IPS-18a (cell line): ENCODE data around the gene MYOM3.

Source experiments
- H3K27ac ChIP-seq: one replicate; pipeline ENCODE4 v1.5.1; 2013; ENCODE audit warnings: low read length
- H3K27me3 ChIP-seq: one replicate; pipeline ENCODE4 v1.6.1; 2013; ENCODE audit warnings: mild to moderate bottlenecking, low read length; ENCODE audit not compliant: control insufficient read depth, insufficient read depth
- H3K36me3 ChIP-seq: one replicate; pipeline ENCODE4 v1.6.1; 2013; ENCODE audit warnings: low read depth, low read length; ENCODE audit not compliant: control insufficient read depth
- H3K4me1 ChIP-seq: one replicate; pipeline ENCODE4 v1.6.1; 2013; ENCODE audit warnings: low read depth, low read length; ENCODE audit not compliant: control insufficient read depth
- H3K4me3 ChIP-seq: one replicate; pipeline ENCODE4 v1.5.1; 2013; ENCODE audit warnings: low read length
- H3K9ac ChIP-seq: one replicate; pipeline ENCODE4 v1.6.1; 2013; ENCODE audit warnings: mild to moderate bottlenecking, low read length, moderate library complexity
- H3K9me3 ChIP-seq: one replicate; pipeline ENCODE4 v1.6.1; 2013; ENCODE audit warnings: low read depth, low read length; ENCODE audit not compliant: control insufficient read depth

The MYOM3 gene

DNA sequence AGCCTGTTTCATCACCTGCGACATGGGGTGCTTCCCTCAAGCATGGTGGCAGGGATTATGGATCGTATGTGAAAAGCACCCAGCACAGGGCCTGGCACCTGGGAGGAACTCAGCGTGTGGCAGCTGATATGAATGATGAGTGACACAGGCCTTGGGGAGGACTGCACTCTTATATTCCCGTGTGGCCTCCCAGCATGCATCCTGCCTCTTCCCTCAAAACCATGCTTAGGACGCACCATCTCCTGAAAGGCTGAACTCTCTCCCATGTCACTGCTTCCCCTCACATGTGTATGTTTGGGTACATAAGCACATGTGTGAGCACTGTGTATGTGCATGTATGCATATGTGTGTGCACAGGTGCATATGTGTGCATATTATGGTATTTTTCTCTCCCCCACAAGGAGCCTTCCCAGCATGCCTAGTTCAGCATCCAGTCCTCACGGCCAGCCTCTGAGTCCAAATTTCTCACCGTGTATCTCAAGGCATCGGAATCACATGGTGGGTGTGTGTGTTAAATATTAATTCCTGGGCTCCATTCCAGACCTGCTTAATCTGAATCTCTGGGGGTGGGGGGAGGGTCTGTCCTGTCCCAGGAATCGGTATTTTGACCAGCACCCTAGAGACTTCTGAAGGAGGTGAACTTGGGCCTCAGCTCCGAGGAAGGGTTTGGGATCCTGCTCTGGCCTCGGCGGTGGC lies 12.8 kb downstream of the MYOM3 start:
- Histone ChIP-seq H3K36me3 (no peaks in the 10 kb centered on the region), H3K9me3 (no peaks in the 10 kb centered on the region), H3K27ac (no peak overlapping the region), H3K4me3 (no peak overlapping the region), H3K9ac (no peak overlapping the region), H3K4me1 (no peaks in the 10 kb centered on the region), H3K27me3 (no peaks in the 10 kb centered on the region)

DNA sequence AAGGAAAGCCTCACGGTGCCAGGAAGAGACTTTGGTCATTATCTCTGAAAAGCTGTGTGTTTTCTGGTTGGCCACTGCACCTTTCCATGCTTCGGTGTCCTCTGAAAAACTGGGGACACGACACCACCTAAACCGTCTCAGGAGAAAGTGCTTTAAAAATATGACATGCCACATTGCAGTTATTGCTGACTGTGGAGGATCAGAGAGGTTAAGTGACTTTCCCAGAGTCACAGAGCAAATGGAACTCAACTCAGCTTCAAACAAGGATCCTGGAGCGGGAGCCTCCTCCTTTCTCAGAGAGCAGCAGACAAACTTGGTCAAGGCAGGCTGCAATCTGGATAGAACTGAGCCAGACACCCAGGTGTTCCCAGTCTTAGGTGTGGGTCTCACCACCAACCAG lies 13.8 kb downstream of the MYOM3 start:
- Histone ChIP-seq H3K4me3 (no peak overlapping the region), H3K9ac (no peak overlapping the region), H3K27ac (no peak overlapping the region), H3K36me3 (no peaks in the 10 kb centered on the region), H3K27me3 (no peaks in the 10 kb centered on the region), H3K4me1 (no peaks in the 10 kb centered on the region), H3K9me3 (no peaks in the 10 kb centered on the region)

DNA sequence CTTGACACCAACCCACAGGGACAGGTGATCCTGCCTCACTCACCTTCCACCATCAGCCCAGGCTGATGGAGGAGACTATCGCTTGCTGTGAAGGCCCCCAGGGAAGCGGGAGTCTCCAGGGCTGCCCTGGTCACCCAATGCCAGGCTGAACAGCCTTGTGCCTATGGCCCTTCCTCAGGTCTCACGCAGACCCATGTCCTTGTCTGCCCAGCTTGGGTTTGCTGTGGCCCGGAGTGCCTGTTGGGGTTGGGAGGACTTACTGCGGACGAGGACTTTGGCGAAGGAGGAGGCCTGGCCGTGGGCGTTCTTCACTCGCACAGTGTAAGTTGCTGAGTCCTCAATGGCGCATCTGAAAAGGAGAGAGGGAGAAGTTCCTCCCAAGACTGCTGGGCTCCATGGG lies 14.3 kb downstream of the MYOM3 start:
- Histone ChIP-seq H3K4me1 (no peaks in the 10 kb centered on the region), H3K27me3 (no peaks in the 10 kb centered on the region), H3K9ac (no peak overlapping the region), H3K9me3 (no peaks in the 10 kb centered on the region), H3K4me3 (no peak overlapping the region), H3K27ac (no peak overlapping the region), H3K36me3 (no peaks in the 10 kb centered on the region)

DNA sequence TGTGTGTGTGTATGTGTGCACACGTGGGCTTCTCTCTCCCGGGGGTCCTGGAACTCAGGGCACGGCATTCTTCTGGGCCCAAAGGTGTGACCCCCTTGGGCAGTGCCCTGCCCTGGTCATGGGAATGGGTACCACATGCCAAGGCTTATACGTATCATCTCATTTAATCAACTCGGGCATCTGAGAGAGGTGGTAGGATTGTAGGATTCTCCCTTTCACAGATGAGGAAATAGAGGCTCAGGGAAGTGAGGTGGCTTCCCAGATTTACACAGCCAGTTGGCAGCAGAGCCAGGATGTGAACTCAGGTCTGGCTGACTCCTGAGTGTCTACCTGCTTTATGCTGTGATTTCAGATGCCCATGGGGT lies 15.2 kb downstream of the MYOM3 start:
- Histone ChIP-seq H3K27ac (no peak overlapping the region), H3K4me1 (no peaks in the 10 kb centered on the region), H3K27me3 (no peaks in the 10 kb centered on the region), H3K4me3 (no peak overlapping the region), H3K9ac (no peak overlapping the region), H3K36me3 (no peaks in the 10 kb centered on the region), H3K9me3 (no peaks in the 10 kb centered on the region)

DNA sequence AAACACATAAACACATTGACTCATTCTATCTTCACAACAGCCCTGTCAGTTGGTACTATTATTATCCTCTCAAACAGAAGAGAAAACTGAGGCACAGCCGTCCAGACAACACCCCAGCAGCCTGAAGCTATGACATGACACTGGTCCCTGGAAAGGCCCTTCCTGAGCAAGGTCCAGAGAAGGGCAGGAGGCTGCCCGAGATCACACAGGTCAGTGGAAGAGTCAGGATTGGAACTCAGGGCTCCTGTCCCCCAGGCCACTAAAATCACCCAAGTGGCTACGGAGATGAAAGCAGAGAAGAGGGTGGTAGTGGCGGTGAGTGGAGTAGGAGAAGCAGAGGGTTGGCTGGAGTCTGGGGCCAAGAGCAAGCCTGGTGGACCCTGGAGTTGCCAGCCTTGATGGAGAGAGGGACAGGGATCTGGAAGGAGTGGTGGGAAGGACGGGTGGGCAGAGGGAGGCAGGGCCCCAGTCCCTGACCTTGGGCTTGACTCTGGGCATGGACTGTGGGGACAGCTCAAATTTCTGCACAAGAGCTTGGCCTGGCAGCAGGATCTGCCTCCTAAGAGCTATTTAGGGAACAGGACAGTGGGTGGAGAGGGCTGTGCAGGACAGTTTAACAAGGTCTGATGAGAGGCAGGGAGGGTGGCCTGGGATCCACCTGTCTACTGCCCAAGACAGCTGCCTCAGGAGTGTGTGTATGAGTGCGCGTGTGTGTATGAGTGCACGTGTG lies 15.8 kb downstream of the MYOM3 start:
- Histone ChIP-seq H3K27me3 (no peaks in the 10 kb centered on the region), H3K9ac (no peak overlapping the region), H3K9me3 (no peaks in the 10 kb centered on the region), H3K36me3 (no peaks in the 10 kb centered on the region), H3K4me3 (no peak overlapping the region), H3K27ac (no peak overlapping the region), H3K4me1 (no peaks in the 10 kb centered on the region)

DNA sequence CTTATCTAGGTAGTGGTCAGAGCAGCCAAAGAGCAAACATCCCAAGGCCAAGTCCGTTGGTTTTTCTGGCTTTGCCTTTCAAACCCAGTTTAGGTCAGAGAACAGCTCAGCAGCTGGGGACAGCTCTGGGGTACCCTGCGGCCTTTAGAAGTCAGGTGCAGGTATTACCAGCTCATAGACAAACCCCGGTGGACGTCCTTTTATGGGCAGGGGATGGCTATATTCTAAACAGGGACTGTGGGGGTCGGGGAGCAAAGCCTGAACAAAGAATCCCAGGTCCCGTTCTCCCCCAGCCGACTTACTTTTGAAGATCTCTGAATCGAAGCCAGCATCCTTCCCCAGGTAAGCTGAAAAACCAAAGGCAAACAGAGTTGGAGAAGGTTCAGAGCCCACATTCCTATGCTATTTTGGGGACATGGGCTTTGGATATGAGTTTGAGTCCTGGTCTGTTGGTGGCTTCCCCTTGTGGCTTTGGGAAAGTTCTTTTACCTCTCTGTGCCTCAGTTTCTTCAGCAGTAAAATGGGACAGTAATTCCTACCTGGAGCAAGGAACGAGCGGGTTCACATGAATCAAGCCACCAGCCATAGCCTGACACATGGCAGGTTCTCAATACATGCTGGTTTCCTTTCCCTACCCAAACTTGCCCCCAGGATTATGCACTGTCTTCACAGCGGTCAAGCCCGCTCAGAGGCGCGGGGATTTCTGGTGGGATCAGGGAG lies 16.6 kb downstream of the MYOM3 start:
- no peak overlapping the region for H3K4me3 ChIP-seq
- no peaks in the 10 kb centered on the region for H3K4me1 ChIP-seq
- no peak overlapping the region for H3K27ac ChIP-seq
- H3K27me3 ChIP-seq, result no peaks in the 10 kb centered on the region
- H3K9me3 ChIP-seq, result no peaks in the 10 kb centered on the region
- H3K9ac ChIP-seq, result no peak overlapping the region
- no peaks in the 10 kb centered on the region for H3K36me3 ChIP-seq

DNA sequence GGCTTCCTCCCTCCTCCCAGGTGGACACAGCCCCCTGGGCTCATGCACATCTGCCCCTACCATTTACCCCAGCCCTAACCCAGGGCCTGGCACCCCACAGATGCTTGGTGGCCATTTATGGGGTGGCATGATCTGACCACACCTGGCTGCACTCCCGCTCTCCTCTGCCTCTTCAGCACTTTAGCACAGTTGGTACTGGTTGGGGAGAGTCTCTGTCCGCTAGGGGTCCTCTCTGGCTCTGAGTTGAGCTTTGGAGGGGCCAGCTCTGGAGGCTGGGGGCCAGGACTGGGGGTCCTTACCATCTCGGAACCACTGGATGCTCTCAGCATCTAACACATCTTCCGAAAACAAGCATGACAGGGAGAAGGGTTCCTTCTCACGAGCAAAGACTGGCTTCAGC lies 17.4 kb downstream of the MYOM3 start:
- Histone ChIP-seq H3K4me3 (no peak overlapping the region), H3K4me1 (no peaks in the 10 kb centered on the region), H3K27me3 (no peaks in the 10 kb centered on the region), H3K9me3 (no peaks in the 10 kb centered on the region), H3K27ac (no peak overlapping the region), H3K9ac (no peak overlapping the region), H3K36me3 (no peaks in the 10 kb centered on the region)

DNA sequence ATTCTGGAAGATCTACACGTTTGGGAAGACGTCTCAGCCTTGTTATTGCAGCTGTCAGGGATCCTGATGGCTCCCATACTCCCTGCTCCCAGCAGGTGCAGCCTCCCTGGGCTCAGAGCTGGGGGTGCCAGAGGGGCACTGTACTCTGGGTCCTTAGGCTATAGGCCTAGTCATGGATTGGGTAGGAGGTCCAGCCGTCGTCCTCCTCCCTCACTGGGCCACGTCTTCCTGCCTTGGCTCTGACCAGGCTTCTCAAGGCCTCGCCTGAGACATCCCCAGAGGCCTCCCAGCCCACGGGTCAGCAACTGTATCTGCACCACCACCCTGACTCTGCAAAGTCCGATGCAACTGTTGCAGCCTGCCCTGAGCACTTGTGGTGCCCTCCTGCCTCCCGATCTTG lies 18.2 kb downstream of the MYOM3 start:
- Histone ChIP-seq H3K9me3 (no peaks in the 10 kb centered on the region), H3K27ac (no peak overlapping the region), H3K9ac (no peak overlapping the region), H3K4me3 (no peak overlapping the region), H3K36me3 (no peaks in the 10 kb centered on the region), H3K27me3 (no peaks in the 10 kb centered on the region), H3K4me1 (no peaks in the 10 kb centered on the region)

DNA sequence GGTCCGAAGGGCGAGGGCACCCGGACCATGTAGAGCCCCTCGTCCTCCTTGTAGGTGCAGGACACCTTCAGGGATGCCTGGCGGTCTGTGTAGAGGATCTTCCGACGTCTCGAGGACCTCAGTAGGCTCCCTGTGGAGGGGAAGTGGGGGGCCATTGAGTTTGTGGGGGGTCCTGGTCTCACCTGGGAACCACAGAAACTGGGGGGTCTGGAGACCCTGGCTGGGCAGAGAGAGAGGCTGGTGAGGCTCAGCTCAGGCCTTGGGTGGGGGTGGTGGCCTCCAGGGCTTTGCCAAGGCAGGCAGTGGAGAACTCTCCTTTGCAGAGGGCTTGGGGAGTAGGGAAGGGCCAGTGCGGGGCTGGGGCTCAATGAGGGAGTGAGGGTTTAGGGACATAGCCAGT lies 19.0 kb downstream of the MYOM3 start:
- Histone ChIP-seq H3K9me3 (no peaks in the 10 kb centered on the region), H3K27me3 (no peaks in the 10 kb centered on the region), H3K27ac (no peak overlapping the region), H3K9ac (no peak overlapping the region), H3K4me1 (no peaks in the 10 kb centered on the region), H3K36me3 (no peaks in the 10 kb centered on the region), H3K4me3 (no peak overlapping the region)

DNA sequence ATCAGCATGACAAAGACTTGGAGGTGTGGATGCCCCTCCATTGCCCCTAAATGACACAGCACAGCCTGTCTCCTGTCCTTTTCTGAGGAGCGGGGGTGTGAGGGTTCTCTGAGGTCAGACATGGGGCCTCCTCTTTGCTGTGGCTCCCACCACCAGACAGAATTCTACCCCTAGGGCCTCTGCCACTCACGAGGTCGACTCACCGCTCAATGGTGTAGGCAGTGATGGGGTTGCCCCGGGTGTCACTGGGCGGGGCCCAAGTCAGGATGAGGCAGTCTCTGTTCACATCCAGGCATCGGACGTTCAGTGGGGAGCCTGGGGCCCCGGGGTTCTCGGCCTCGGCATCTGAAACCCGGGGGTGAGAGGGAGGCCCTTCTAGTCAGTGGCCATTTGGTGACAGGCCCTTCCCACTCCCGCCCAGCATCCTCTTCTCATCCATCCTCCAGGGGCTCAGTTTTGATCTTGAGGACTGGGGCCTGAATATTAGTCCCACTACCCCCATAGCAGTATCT lies 19.9 kb downstream of the MYOM3 start:
- H3K9ac ChIP-seq, result no peak overlapping the region
- no peaks in the 10 kb centered on the region for H3K4me1 ChIP-seq
- no peak overlapping the region for H3K4me3 ChIP-seq
- no peaks in the 10 kb centered on the region for H3K27me3 ChIP-seq
- H3K9me3 ChIP-seq, result no peaks in the 10 kb centered on the region
- no peaks in the 10 kb centered on the region for H3K36me3 ChIP-seq
- no peak overlapping the region for H3K27ac ChIP-seq

DNA sequence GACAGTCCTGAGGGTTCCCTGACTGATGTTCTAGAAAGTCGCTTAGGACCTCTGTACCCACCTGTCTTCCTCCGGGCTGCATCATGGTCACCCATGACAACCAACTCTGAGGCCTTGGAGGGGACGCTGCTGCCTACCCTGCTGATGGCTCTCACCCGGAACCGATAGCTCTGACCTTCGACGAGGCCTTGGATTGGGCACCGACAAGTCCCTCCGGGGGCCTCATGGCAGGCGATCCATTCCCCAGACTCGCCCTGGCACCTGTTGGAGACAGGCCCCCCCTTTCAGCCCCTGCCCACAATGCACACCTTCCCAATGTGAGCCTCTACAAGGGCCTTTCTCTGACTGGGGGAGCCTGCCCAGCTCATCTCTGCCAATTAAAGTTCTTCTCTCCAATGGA lies 21.2 kb downstream of the MYOM3 start:
- H3K4me1 ChIP-seq, result no peaks in the 10 kb centered on the region
- H3K4me3 ChIP-seq, result no peak overlapping the region
- H3K9me3 ChIP-seq, result no peaks in the 10 kb centered on the region
- H3K27me3 ChIP-seq, result no peaks in the 10 kb centered on the region
- H3K36me3 ChIP-seq, result no peaks in the 10 kb centered on the region
- no peak overlapping the region for H3K27ac ChIP-seq
- H3K9ac ChIP-seq, result no peak overlapping the region
